GM21786 (cell line): ENCODE measurements around the gene RTP5.

Source experiments
- ATAC-seq: cut with Tn5 transposase; IDR thresholded peaks from one replicate; pipeline ENCODE4 v1.9.1; 2021; ENCODE audit not compliant: unreplicated experiment

Gene RTP5

DNA sequence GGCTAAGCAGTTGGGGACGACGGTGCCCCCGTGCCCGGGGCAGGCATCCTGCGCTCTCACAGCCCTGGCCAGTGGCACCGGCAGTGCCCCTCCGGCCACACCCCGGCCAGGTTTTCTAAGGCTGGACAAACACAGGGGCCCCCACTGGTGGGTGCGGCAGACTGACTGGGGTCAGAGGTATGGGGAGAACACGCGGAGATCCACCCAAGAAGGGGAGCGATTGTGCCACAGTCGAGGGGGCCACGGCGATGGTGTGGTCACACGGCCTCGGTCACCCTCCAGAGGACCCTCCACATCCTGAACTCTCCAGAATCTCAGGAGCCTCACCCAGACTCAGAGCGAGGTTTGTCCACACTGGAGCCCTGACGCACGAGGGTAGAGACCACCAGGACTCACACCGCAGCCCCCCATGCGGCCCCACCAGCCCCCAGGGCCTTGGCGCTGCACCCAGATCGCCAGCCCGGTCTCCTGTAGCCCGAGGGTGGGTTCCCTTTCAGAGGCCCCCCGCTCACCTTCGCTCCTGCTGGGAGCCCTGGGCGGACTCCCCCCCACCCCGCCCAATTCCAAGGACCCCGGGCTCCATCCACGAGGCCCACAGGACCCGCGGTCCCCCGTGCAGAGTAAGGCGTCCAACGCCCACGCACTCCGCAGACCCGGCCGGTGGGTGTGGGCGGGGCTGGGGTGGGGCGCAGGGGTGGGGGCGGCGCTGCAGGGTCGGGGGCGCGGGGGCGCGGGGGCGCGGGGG lies 26.0 kb upstream of the RTP5 start:
- ATAC-seq, result no peak

DNA sequence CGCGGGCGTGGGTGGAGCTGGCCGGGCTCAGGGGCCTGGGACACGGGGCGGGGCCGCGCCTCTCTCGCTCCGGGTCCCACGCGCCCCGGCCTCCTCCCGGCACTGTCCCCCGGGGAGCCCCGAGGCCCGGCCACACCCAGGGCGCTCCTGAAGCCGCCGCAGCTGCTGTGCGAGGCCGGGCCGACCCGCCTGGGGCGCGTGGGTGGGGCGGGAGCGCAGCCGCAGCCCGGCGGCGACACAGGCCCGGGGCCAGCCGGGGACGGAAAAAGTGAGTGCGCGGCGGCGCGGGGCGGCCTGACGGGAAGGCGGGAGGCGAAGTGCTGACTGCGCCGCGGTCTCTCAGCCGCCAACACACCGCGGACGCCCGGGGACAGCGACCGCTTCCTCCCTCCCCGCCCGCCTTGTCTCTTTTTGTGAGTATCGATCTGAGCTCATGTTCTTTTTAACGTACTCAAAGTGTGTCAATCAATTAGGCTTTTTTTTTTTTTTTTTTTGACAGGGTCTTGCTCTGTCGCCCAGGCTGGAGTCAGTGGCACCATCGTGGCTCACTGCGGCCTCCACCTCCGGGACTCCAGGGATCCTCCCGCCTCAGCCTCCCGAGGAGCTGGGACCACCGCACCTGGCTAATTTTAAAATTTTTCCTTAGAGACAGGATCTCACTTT lies 25.3 kb upstream of the RTP5 start:
- peak; percentile 43 for ATAC-seq

DNA sequence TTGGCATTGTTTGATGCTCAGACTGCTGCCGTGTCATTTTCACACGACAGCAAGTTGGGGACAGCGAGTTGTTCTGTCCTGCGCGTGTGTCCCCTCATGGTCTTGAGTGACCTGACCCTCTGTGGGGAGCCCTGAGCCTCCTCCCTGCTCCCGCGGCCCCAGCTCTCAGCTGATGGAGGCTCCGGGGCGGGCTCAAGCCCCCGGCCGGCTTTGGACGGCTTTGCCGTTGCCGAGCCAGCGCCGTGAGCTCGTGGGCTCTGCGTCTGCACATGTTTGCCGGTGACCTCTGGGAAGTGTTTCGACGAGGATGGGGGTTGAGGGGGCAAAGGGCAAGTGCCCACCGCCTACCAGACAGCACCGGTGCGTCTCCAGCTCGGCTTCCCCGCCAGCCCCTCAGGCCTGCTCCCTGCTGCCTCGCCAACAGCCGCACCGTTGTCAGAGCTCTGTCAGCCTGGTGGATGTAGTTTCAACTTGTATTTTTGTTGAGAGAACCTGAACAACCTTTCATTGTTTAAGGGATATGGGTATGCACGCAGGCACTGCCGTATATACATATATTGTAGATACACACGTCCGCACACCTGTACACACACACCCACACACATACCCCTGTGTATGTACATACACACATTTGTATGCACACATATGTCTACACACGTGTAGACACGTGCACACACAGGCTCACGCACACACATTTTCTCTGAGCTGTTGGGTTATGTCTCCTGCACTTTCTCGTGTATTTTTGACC lies 24.5 kb upstream of the RTP5 start:
- ATAC-seq, result no peak

DNA sequence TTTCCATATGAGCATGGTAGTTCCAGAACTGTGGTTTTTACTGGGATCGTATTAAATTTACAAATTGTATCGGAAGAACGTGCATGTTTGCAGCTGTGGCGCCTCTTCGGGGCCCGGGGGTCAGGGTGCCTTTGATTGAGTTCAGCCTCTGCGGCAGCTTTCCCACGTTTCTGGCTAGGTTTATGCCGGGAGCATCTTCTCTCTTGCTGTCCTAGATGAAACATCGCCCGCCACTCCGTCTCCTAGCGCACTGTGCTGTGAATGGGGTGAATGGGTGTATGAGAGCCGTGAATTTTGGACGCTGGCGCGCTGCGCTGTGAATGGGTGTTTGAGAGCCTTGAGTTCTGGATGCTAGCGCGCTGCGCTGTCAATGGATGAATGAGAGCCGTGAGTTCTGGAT lies 23.1 kb upstream of the RTP5 start:
- no peak for ATAC-seq

DNA sequence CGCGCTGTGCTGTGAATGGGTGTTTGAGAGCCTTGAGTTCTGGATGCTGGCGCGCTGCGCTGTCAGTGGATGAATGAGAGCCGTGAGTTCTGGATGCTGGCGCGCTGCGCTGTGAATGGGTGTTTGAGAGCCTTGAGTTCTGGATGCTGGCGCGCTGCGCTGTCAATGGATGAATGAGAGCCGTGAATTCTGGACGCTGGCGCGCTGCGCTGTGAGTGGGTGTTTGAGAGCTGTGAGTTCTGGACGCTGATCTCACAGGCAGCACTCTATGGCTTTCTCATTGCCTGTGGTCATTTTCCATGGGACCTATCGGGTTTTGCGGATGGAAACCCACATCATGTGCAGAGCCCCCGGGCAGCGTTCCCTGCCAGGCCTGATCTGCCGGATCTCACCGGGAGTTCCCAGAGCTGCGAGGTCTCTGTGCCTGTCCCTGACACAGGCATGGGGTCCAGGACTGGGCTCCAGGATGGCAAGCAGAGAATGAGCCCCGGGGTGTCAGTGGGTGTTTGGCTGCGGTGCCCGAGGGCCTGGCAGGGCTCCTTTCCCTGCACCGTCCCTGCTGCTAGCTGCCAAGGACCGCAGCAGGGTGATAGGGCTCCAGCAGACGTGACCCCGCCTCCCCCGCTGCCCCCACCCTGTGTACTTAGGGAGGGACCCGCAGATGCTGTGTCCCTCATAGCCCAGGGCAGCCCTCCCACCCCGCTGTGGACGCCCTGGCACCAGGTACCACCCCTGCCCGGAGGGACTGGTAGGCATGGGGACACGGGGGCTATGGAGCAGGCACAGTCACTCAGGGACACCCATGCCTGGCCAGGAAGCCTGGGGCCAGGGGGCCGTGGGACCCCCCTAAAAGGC lies 20.5 kb upstream of the RTP5 start:
- ATAC-seq, result no peak

DNA sequence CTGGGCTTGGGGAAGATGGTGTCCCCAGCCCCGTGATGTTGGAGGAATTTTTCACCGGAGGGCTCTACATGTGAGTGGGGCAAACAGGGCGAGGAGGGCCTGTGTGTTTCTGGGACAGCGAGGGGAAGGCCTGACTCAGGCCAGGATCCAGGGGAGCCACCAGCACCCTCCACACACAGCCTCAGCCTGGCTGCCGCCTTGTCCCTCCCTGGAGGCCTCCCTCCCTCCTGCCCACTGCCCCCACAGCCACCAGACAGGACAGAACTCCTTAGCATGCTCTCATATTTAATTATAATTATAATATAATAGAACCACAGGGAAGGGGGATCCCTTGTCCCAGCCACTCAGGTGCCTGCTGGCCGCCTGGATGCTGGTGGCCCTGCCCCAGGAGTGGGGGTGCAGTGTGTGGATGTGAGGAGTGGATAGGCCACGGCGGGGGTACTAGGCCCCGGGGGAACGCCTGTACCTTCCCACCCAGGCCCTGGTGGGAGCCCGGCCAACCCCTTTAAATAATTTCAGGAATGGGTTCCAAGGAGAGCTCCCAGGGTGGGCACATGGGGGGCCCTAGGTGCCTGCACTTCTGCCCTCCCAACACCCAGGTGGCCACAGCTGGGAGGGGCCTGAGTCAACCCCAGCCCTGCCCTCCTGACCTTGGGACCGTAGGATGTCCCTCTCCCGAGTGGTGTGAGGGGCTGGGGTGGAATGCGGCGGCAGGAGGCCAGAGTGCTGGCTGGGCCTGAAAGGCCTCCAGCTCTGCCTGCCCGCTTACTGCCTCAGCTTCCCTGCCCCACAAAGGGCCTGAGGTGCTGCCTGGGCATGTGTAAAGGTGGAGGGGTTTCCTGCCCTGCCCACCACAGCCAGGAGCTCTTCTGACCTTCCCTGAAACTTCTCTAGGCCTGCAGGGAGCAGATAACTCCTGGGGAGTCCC lies 19.6 kb upstream of the RTP5 start:
- ATAC-seq, result no peak

DNA sequence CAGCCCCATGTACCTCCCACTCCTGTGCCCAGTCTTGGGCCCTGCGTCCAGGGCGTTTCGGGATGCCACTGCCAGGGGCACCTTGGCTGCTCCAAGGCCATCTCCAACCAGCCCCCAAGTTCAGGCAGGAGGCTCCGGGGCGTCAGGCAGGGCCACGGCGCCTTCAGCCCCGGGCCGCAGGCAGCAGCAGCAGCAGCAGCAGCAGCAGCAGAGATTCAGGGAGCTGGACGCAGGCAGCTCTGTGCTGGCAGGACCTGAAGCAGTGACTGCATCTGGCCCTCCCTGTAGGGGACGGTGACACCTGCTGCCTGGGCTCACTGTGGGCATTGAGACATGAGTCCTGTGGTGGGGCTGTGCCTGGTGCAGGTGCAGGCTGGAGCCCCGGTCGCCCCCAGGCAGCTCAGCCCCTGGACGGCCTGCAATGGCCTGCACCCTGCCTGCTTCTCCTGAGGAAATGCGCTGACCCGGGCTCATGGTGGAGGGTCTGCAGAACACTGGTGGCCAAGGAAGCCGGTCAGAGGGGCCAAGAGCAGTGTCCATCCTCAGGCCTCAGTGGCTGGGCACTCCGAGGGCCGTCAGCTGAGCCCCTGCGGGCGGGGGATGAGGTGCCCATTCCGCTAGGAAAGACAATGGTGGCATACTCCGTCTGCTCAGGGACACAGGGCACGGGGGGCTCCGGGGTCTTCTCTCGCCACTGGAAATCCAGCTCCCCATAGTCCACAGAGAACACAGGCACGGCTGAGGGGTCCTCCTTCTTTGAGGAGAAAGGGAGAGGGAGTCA lies 18.8 kb upstream of the RTP5 start:
- no peak for ATAC-seq

DNA sequence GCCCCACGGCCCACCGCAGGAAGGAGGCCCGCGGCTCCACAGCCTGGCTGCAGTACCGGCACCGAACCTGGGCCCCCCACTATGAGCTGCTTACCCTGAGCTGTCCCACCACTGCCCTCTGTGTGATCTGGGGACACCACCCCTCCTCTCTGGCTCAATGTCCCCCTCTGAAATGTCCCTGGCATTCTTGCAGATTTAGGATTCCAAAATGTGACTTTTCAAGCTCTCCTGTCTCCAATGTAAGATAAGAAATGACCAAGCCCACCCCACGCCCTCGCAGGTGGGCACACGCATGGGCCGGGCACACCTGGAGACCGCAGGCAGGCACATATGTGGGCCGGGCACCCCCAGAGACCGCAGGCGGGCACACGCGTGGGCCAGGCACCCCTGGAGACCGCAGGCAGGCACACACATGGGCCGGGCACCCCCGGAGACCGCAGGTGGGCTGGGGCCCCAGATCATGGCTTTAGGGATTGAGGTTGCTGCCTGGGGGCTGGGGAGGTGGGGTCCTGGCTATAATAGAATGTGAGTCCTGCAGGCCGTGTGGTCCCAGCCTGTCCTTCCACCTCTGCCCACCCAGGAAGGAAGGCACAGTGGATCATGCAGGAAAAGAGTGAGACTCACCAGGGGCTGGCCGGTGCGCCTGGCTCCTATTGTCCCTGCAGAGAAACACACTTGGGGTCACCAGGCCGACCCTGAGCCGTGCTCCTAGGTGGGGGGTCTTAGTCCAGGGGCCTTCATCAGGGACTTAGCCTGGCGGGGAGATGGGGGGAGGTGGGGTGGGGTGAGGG lies 18.0 kb upstream of the RTP5 start:
- no peak for ATAC-seq

DNA sequence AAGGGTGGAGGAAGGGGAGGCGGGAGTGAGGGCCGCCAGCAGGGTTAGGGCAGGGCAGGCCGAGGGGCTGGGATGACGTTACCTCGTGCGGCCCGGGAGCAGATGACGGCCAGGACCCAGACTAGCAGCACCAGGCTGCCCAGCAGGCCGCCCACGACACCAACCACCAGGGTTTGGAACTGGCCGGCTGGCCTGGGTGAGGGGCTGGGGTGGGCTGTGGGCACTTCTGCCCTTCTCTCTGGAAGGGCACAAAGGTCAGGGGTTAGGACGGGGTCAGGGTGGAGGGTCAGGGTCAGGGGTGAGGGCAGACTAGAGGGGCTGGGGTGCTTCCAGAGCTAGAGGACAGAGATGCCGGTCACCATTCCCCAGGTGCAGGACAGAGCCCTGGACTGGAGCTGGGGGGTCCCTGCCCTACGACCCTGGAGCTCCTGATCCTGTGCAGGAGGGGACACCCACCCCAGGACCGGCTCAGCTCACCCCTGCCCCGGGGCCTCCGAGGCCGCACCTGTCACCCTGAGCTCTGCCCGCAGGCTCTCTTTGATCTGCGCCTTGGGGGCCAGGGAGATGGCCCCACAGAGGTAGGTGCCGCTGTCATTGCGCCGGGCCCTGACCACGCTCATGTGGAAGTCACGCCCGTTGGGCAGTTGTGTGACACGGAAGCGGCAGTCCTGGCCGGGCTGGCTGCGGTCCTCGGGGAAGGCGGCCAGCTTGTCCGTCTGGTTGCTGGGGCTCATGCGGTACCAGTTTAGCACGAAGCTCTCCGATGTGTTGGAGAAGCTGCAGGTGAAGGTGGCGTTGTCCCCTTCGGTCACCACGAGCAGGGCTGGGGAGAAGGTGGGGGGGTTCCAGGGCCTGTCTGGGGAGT lies 17.2 kb upstream of the RTP5 start:
- ATAC-seq, result no peak

DNA sequence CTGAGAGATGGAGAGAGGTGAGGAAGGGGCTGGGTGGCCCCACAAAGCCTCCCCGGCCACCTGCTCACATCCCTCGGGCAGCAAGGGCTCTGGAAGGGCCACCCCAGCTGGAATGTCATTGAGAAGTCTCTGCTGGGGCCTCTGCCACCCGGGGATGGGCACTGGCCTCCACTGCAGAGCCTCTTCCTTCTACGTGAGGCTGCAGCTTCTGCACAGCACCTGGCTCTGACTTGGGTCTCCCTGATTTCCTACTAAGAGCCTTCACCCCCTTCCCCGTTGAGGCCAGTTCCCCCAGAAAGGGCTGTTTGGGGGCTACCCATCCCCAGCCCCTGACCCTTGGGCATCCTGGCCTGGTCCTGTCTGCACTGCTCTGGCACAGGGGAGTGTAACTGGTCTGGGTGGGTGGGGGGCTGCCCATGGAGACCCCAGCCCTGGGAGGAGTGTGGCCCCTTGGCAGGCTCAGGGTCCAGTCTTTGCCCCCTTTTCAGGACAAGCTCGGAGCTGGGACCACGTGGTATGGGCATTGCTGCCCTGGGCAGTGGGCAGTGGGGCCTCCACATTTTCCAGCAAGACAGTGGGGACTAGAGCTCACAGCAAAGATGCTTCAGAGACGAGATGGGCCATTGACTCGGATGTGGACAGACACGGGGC lies 16.4 kb upstream of the RTP5 start:
- ATAC-seq, result no peak

DNA sequence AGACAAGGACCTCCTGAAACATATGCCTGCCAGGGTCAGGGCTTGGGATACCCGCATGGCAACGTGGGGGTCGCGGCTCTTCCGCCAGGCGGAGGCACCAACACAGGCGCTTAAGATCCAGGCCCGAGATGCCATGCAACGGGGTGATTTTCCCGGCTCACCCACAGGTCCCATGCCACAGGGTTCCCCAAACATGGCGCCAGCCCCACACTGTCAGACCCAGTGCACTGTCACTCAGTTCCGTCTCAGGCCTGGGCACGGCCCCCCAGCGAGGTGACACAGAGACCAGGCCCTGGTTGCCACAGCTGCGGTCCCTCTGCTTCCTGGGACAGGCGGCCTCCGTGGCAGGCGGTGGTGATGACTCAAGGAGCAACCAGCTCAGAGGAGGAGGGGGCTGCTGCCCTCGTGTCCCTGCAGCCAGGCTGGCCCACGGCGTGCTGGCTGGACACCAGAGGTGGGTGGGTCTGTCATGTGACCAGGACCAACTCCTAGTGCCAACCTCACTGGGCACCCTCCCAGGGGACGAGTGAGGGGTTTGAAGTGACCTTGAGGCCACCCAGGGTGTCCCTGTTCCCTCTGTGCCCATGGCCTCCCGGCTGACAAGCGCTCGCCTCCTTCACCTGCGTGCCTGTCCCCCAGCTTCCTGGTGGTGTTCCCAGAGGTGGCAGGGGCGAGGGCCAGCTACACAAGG lies 15.7 kb upstream of the RTP5 start:
- ATAC-seq, result no peak

DNA sequence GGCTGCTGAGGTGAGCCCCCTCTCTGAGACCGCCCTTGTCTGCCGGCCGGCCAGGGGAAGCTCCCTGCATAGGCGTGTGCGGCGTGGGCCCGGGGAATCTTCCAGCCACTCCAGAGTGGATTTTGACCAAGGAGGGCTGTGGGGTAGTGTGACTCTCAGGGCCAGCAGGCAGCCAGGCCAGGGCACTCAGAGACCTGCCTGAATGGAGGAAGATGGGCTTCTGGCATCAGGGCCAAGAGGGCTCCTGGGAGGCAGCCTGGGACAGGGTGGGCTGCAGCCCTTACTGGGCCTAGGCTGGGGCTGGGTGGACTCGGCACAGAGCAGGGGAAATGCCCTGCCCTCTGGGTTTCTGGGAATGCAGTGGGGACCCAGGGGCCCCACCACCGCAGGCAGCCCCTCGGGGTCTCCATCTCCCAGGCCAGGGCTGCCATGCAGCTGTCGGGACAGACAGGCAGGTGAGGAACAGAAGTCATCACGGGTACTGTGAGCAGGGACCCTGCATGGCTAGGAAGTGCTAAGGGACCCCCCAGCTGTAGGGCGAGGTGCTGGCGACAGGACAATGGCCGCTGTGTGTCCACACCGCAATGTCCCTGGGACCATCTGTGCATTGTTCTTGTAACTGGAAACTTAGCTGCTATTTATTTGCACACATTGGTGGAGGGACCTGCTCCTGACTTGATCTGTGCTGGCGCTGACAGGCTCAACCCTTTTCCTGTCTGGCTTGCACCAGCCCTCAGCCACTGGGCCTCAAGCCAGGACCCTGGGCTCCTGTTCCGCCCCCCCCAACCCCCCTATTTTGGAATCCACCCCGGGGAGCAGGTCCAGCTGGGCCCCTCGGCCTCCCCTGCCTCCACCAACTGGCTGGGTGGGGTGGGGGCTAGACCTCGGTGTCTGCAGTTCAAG lies 14.9 kb upstream of the RTP5 start:
- ATAC-seq, result no peak

DNA sequence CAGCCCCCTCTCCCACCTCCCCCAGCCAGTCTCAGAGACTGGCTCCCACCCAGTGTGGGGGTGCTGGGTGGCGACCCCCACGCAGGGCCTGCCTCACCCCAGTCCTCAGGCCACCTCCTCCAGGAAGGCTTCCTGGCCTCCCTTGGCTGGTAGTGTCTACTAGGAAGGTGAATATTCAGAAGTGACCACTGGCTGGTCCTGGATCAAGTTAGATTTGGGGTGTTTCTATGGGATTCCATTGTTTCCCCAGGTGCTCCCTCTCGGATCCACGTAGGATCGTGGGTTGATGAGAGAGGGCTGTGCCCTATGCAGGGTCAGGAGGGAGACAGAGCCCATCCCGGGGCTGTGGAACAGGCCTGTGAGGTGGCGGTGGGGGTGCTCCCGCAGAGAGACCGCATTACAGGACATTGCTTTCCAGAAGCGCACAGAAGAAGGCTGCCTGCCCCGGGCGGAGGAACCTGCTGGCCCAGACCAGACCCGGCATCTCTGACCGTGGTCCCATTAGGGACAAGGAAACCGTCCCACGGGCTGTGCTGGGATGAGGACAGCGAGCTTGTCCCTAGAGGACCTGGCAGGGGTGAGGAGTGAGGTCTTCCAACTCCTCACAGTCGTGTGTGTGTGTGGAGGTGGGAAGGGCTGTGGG lies 14.2 kb upstream of the RTP5 start:
- ATAC-seq, result no peak

DNA sequence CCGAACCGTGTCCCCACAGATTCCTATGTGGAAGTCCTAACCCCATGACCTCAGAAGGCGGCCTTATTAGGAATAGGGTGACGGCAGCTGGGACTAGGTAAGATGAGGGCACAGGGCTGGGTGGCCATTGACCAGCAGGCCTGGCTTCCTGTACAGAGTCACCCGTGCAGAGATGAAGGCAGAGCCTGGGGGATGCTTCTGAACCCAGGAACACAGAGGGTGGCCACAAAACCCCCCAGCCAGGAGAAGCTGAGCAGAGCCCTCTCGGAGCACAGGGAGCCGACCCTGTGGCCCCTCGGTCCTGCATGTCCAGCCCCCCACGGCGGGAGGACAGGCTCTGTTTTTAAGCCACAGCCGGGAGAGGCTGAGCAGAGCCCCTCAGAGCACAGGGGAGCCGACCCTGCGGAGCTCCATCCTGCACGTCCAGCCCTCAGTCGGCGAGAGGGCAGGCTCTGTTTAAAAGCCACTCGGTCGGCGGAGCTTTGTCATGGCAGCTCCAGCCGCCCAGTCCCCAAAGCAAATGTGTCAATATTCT lies 13.6 kb upstream of the RTP5 start:
- ATAC-seq, result no peak

DNA sequence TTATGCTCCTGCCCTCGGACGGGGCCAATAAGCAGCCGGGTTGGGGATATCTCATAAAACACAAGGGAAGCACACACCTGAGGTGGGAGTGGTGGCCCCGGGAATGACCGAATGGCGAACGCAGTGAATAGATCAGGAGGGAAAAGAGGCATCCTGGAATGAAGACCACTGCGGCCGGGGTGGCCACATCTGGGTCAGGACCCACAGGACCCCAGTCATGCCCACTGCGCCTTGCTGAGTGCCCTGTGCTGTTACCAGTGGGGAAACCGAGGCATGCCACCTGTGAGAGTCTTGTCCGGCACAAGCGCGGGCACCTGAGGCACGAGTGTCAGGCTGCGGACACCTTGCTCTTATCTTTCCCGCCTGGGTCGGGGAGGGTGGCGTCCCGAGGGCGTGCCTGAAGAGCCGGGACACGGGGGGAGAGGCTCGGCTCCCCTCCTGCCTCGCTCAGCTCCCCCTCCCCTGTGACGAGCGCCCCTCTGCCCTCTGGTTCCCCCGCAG lies 12.4 kb upstream of the RTP5 start:
- no peak for ATAC-seq
